Cerebellar cortex (tissue), 1 donor: ENCODE measurements around the gene PALM2AKAP2.

Source experiments
- DNase-seq: peaks from one replicate; pipeline ENCODE4 v3.0.0-alpha.2; 2015; ENCODE audit warnings: low spot score

The PALM2AKAP2 gene

DNA sequence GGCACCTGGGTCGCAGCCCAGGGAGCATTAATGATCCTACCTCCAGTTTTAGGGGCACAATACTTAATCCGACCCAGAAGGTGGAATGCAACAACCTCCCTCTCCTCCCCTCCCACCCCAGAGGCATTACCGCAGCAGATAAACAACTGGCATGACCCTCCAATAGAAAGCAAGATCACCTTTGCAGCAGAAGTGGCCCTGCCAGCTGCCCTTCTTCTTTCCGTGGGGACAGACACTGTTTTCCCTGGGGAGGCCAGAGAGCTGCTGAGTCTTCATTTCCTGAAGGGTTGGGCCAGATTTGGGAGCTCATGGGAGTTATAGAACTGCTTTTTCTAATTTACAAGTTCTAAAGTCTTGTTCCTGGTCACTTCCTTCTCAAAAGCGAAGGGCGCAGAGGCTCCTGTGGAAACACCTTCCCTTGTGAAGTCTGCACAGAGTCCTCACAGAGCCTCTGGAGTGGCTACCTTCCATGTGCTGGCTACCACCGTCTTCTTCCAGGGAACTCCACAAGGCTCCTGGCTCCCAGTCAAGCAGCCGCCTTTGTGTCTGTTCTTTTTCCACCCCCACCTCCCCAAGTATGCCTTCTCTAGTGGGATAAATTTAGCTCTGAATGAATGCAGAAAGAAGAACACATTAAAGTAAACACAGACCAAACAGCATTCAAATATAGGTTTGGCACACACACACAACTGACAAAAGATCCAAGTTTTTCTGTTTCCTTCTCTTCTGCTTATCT lies 8.0 kb upstream of the PALM2AKAP2 start:
- no peak for DNase-seq

- no peak for DNase-seq
Observed at GRCh38 chr9:109775516-109775915, 4.5 kb upstream of the PALM2AKAP2 start.

DNA sequence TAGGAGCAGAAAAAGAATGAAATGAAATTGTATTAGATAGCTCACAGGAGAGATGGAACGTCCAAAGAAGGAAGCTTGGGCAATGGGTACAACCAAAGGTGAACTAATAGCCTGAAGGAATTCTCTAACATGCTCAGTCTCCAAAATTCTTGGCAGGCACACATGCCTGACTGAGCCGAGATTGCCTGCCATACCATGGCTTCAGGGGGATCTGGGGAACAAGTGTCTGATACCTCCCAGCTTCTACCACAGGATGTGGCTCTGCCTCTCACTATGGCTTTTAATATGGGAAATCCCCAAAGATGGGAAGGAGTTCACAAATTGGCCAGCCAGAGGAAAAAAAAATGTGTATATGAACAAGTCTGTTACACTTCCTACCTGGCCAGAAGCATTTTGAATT lies 3.6 kb upstream of the PALM2AKAP2 start:
- no peak for DNase-seq

- DNase-seq: no peak
Observed at GRCh38 chr9:109780453-109781033, 545 bp downstream of the PALM2AKAP2 start.

- DNase-seq: no peak
Observed at GRCh38 chr9:109781086-109781485, 1.1 kb downstream of the PALM2AKAP2 start.

DNA sequence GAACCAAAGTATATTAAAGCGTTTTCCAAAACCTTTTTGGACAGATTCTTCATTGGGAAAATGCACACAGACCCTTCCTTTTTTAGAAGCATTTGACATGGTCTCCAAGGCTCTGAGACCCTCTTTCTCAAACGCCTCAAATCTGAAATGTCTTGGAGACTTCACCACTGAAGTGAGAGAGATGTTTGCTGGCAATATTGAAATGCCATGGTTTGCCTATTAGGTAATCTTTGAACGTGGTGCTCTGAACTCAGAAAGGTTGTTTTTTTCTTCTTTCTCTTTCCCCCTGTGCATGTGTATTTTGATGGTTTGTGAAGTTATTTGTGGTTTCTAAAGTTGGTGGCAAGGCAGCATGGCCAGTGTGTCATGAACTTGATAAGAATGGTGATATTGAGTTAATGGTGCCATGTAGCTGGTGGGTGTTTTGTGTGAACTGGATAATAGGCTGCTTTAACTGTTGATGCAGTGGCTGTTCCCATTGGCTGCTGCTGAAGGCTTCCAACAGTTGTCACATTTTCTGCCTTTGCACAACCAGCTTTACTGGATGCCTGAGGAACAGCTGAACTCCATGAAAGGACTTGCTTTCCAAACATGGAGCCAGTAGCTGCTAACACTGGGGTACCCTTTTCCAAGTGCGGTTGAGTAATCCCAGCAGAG lies 1.7 kb downstream of the PALM2AKAP2 start:
- DNase-seq: no peak

- no peak for DNase-seq
Observed at GRCh38 chr9:109787735-109788134, 7.7 kb downstream of the PALM2AKAP2 start.

DNA sequence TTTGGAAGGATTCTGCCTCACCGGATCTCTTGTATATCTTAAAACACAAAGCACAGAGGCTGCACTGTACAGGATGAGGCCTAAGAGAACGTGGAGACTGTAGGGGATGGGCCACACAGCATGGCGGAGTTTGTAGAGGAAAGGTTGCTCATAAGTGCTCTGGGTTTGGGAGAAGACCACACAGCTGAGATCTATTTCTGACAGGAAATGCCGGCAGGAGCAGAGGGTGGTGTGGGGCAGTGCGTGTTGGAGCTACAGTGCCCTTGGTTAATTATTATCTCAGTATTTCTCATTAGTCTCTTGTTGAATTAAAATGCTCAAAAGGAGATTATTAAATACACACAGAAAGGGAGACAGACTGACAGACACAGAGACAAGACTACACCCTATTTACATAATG lies 9.6 kb downstream of the PALM2AKAP2 start:
- no peak for DNase-seq

DNA sequence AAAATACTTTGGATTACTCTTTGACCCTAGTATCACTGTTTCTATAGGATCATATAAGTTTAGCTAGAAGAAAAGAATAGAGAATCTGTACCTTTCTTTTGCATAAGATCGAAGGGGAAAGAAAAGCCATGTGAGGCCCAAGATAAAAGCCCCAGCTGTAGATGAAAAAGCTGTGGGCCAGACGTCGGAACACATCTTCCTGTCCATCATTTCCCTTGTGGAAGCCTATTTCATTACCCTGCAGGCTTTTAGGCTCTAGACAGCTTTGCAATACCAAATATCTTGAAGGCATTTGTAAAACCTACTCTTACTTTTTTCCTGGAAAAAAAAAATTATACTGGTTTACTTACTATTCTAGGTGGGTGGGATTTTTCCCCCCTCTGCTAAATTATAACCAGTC lies 10.0 kb downstream of the PALM2AKAP2 start:
- DNase-seq: no peak

DNA sequence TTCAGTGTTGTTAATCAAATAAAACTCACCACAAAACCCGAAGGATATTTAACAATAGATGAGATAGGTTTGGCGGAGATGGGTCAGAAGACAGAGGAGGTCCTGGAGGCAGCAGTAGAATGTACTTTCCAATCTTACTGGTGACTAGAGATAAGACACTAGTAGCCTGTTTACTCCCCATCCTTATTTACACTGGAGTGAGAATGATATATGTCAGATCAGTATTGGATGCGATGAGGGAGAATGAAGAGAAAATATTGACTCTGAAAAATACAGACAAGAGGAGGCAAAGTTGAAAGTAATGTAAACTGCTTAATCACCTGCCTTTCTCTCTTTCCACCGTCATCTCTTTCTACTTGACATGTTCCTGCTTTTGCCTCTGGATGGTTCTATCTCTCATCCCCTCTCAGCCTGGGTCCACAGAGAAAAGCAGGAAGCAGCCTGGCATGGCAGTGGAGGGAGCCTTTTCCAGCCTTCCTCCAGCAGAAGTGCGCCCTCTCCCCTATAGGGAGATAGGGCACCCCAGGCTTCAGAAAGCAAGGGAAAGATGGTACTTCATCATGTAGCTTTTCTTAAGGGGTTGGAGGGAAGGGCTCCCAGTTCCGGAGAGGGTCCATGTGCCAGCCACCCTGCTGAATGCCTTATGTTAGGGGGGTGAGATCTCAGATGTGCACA lies 11.1 kb downstream of the PALM2AKAP2 start:
- no peak for DNase-seq

DNA sequence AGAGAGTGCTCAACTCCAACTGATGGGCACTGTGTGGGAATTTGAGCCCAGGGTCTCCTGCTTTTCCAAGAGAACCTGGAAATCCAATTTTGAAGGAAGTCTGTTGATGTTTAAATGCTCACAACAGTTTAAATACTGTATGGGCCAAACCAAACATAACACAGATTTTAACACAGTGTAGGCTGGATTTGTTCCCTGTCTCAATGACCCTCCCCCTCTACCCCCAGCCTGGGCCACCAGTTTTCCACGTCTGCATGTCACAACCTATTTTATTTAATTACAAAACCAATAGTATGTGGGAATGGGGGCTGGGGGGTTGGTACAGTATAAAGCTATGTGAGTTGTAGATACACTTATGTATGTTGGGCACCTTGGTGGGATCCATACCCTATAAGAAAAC lies 11.7 kb downstream of the PALM2AKAP2 start:
- no peak for DNase-seq

- no peak for DNase-seq
Observed at GRCh38 chr9:109792951-109793546, 13.1 kb downstream of the PALM2AKAP2 start.

DNA sequence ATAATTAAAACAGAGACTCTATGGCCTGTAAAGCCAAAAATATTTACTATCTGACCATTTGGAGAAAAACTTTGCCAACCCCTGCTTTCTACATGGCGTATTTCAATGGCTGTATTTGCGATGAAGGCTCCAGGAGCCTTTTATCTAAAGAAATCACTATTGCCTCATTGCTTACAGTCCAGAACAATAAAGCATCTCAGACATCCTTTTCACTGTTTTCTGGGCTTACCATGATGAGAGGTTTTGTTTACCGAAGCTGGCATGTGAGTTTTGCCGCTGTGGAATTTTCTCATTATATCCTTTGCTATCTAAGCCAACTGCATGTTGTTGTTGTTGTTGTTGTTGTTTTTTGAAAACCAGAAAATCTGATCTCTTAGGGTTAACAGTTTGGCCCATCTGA lies 13.9 kb downstream of the PALM2AKAP2 start:
- DNase-seq: no peak

DNA sequence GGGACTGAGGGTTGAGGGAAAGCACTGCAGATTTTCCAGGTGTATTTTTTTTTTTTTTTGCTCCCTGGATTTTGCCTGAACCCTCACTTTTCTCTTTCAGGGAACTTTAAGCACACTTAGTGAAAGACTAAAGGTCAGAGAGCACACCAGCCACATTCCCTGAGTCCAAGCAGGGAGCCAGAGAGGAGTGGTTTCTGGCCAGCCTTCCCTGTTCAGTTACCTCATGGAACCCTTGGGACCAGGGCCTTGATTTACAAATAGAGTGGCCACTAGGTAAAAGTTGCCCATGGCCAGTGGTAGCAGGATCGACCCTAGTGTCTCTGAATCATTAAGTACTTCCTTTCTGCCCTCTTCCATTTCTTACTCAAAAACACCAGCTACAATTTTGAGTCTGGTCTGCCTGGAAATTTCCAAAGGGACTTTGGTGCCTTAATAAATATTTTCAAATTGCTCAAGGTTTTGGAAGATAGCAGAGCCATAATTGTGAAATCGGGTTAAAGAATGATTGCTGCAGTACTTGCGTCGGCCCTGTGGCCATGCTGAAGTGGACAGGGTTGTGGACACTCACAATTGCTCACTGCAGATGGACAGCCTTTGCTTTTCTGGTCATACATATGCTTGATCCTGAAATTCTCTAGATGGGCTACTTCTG lies 14.5 kb downstream of the PALM2AKAP2 start:
- DNase-seq: no peak

DNA sequence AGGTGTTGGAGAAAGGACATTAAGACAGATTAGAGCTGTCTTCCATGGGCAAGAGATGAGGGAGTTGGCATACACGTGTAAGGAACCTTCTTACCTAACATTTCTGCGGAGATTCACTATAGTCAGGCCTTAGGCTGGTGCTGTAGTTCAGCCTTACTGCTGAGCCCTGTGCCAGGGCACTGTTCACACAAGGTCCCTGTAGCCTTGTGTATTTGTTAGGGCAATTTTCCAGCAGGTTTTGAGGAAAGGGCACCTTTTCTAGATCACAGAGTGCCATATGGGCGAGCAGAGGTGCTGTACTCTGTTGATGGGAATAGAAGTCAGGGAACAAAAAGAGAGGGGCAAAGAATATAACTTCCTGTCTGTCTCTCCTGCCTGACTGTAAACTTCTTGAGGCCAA lies 15.6 kb downstream of the PALM2AKAP2 start:
- no peak for DNase-seq

DNA sequence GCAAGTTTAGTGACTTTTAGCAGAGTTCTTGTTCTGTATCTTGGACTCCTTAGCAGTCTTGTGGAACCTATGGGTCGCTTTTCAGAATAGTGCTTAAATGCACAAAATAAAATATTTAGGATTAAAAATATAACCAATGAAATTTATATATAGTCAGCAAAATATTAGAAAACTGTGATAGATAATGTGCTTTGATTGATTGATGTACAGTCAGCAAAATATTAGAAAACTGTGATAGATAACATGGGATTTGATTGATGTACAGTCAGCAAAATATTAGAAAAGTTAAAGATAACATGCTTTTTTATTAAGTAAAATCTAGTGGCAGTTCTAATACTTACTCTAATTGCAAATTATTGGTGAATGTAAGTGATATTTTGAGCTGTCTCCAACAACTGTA lies 16.1 kb downstream of the PALM2AKAP2 start:
- DNase-seq: no peak

DNA sequence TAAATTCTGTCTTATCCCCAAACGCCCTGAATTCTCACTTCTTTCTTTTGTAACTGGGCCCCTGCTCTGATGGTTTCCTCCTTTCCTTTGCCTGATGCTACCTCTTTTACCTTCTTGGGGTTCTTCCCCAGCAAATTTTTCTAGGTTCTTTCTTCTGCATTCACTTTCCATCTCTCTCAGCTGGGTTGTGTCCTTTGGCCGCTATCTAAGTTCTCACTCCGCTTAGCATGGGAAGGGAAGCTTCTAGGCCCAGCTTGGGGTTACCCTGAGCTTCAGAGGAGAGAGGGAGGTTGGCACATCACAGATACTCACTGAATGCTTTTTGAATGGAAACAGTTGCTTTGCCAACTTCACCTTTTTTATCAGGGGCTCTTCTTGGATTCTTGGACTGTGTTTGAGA lies 17.0 kb downstream of the PALM2AKAP2 start:
- no peak for DNase-seq

- DNase-seq: no peak
Observed at GRCh38 chr9:109797509-109797908, 17.5 kb downstream of the PALM2AKAP2 start.

GRCh38 chr9:109799141-109799540 lies 19.1 kb downstream of the PALM2AKAP2 start:
- DNase-seq: no peak

- DNase-seq: no peak
Observed at GRCh38 chr9:109799792-109800191, 19.8 kb downstream of the PALM2AKAP2 start.

GRCh38 chr9:109801484-109801883 lies 21.5 kb downstream of the PALM2AKAP2 start:
- no peak for DNase-seq

GRCh38 chr9:109802491-109802890 lies 22.5 kb downstream of the PALM2AKAP2 start:
- no peak for DNase-seq
